CD4-positive, alpha-beta T cell (primary cell): ENCODE results near the gene UBE2I. TPM values are rescaled to one million over a fixed set of nuclear protein-coding genes. Genes with fewer than 3 reads are reported as not detected.

Experiments used
- ATAC-seq: fragments of 200-7000 bp; cut with Tn5 transposase; one replicate; pipeline ENCODE4 v1.10.0; 2022; ENCODE audit warnings: mild to moderate bottlenecking; ENCODE audit not compliant: poor library complexity
- CTCF ChIA-PET: fragments of 350-600 bp; sonication (Branson Sonifier 250); formaldehyde crosslinking; loops from one replicate; lab custom pipeline; 2021; ENCODE audit warnings: antibody characterized with exemption, inconsistent platforms; lab: Charles Lee
- POLR2A ChIA-PET: fragments of 350-600 bp; sonication (Branson Sonifier 250); formaldehyde crosslinking; loops from one replicate; lab custom pipeline; 2021; ENCODE audit warnings: antibody characterized with exemption, inconsistent platforms; lab: Charles Lee
- DNase-seq, 14 experiments: peaks; one replicate each; pipeline ENCODE4 v3.0.0-alpha.2; 2013 to 2020; ENCODE audit warnings: mixed read lengths in 2 of 14
- H3K27ac ChIP-seq, 2 donors: one replicate each; pipeline versions ENCODE4 v1.5.1 to v1.7.0; 2013; ENCODE audit warnings: low read length in 2 of 2, low read depth in 1 of 2, mild to moderate bottlenecking in 1 of 2
- H3K27me3 ChIP-seq, 2 experiments: 1 replicate in 1 of 2; 2 replicates in 1 of 2; pipeline versions ENCODE4 v1.6.1 to v1.7.0; 2013; ENCODE audit warnings: low read length in 2 of 2, control low read depth in 1 of 2, mild to moderate bottlenecking in 1 of 2, moderate library complexity in 1 of 2; ENCODE audit not compliant: insufficient read depth in 2 of 2, control insufficient read depth in 1 of 2
- H3K36me3 ChIP-seq: one replicate; pipeline ENCODE4 v1.6.1; 2013; ENCODE audit warnings: low read length, control low read depth; ENCODE audit not compliant: insufficient read depth
- H3K4me1 ChIP-seq: one replicate; pipeline ENCODE4 v1.6.1; 2013; ENCODE audit warnings: low read length, control low read depth; ENCODE audit not compliant: insufficient read depth
- H3K4me3 ChIP-seq: one replicate; pipeline ENCODE4 v1.5.1; 2013; ENCODE audit warnings: mild to moderate bottlenecking, low read length, moderate library complexity
- H3K9me3 ChIP-seq, 2 experiments: 1 replicate in 1 of 2; 2 replicates in 1 of 2; pipeline versions ENCODE4 v1.6.1 to v1.7.0; 2013; ENCODE audit warnings: low read length in 2 of 2, mild to moderate bottlenecking in 2 of 2, control low read depth in 1 of 2, moderate library complexity in 1 of 2; ENCODE audit not compliant: control insufficient read depth in 1 of 2, insufficient read depth in 1 of 2
- H3K27ac Mint-ChIP-seq: one replicate; pipeline ENCODE4 v1.8.0; 2020; ENCODE audit warnings: mixed read lengths
- H3K27me3 Mint-ChIP-seq: one replicate; pipeline ENCODE4 v1.8.0; 2021; ENCODE audit warnings: mixed read lengths
- H3K36me3 Mint-ChIP-seq: one replicate; pipeline ENCODE4 v1.8.0; 2021; ENCODE audit warnings: low read depth, mixed read lengths
- H3K4me1 Mint-ChIP-seq: one replicate; pipeline ENCODE4 v1.8.0; 2021; ENCODE audit warnings: low read depth, mixed read lengths
- H3K4me3 Mint-ChIP-seq: one replicate; pipeline ENCODE4 v1.8.0; 2020; ENCODE audit warnings: mild to moderate bottlenecking, mixed read lengths
- H3K9me3 Mint-ChIP-seq: one replicate; pipeline ENCODE4 v1.8.0; 2020; ENCODE audit warnings: mixed read lengths
- CTCF ChIP-seq: fragments of 200-600 bp; IDR thresholded peaks from one replicate; pipeline ENCODE4 v1.8.0; 2022; ENCODE audit warnings: antibody characterized with exemption, mild to moderate bottlenecking
- intact Hi-C, 2 experiments: fragments of 100-400 bp; cut with DNase I in 1 of 2; cut with micrococcal nuclease in 1 of 2; formaldehyde crosslinking; loops; one replicate each; pipeline versions ENCODE4 v1.15.1 to v1.9.0; 2023 to 2025; cut with DNase I, micrococcal nuclease
- total RNA-seq, 174 experiments: library from RNA in 2 of 174; stranded (reverse) in 2 of 174; gene quantifications; one replicate each; pipeline ENCODE4 v1.2.3 and lab custom pipeline; 2021 to 2026

The UBE2I gene
- total RNA-seq, 2 experiments from 2014 or later, result 247 to 252 TPM

- intact Hi-C loops, result loop anchor here in 1 of 2 experiments (2.0 kb wide), 1 partner anchor 17 kb away; no protein-coding TSS in a partner anchor
- Mint-ChIP-seq H3K9me3 (no peaks in the 10 kb centered on the region), H3K4me3 (no peak overlapping the region), H3K36me3 (peaks cover 68% of the 10 kb centered on the region), H3K4me1 (peaks cover 27% of the 10 kb centered on the region), H3K27ac (no peak overlapping the region), H3K27me3 (no peaks in the 10 kb centered on the region)
- TF ChIP-seq CTCF, result no peak
- Histone ChIP-seq H3K27ac (no peak overlapping the region), H3K36me3 (peaks cover 64% of the 10 kb centered on the region), H3K9me3 (no peaks in the 10 kb centered on the region), H3K4me3 (no peak overlapping the region), H3K27me3 (no peaks in the 10 kb centered on the region), H3K4me1 (peaks cover 47% of the 10 kb centered on the region)
- no peak for ATAC-seq
- CTCF ChIA-PET, result no interaction called here
- POLR2A ChIA-PET, result no interaction called here
- no peak for DNase-seq
Measured at GRCh38 chr16:1313721-1314369, 4.4 kb downstream of the UBE2I start.

- no peak for TF ChIP-seq CTCF
- ChIA-PET POLR2A (no interaction called here), CTCF (no interaction called here)
- H3K27ac Mint-ChIP-seq, result no peak overlapping the region
- no peak overlapping the region for H3K4me3 ChIP-seq
- no peaks in the 10 kb centered on the region for H3K9me3 Mint-ChIP-seq
- H3K27me3 ChIP-seq, result no peaks in the 10 kb centered on the region
- no peak overlapping the region for H3K4me3 Mint-ChIP-seq
- H3K36me3 ChIP-seq, result peaks cover 71% of the 10 kb centered on the region
- H3K9me3 ChIP-seq, result no peaks in the 10 kb centered on the region
- H3K4me1 ChIP-seq, result peaks cover 47% of the 10 kb centered on the region
- peaks cover 23% of the 10 kb centered on the region for H3K4me1 Mint-ChIP-seq
- DNase-seq, result no peak
- ATAC-seq, result no peak
- no peaks in the 10 kb centered on the region for H3K27me3 Mint-ChIP-seq
- H3K27ac ChIP-seq, result no peak overlapping the region
- H3K36me3 Mint-ChIP-seq, result peaks cover 75% of the 10 kb centered on the region
- intact Hi-C loops, result no loop called here
Measured at GRCh38 chr16:1314399-1315068, 5.1 kb downstream of the UBE2I start.

- Histone ChIP-seq H3K27me3 (no peaks in the 10 kb centered on the region), H3K4me3 (no peak overlapping the region), H3K27ac (no peak overlapping the region), H3K9me3 (no peaks in the 10 kb centered on the region), H3K4me1 (peaks cover 47% of the 10 kb centered on the region), H3K36me3 (peaks cover 79% of the 10 kb centered on the region)
- intact Hi-C loops, result no loop called here
- ChIA-PET CTCF (no interaction called here), POLR2A (no interaction called here)
- H3K36me3 Mint-ChIP-seq, result peaks cover 79% of the 10 kb centered on the region
- H3K27ac Mint-ChIP-seq, result no peak overlapping the region
- ATAC-seq (no peak), DNase-seq (peak in 1 of 14 experiments; percentile 12)
- H3K4me1 Mint-ChIP-seq, result peaks cover 19% of the 10 kb centered on the region
- no peak overlapping the region for H3K4me3 Mint-ChIP-seq
- H3K9me3 Mint-ChIP-seq, result no peaks in the 10 kb centered on the region
- no peaks in the 10 kb centered on the region for H3K27me3 Mint-ChIP-seq
- no peak for TF ChIP-seq CTCF
Measured at GRCh38 chr16:1315081-1316032, 5.9 kb downstream of the UBE2I start.
